HEK293 (cell line): Measurements from ENCODE around the gene NAXE.

ENCODE experiments used
- CTCF ChIA-PET: fragments of 350-600 bp; formaldehyde crosslinking; extraction: SDS; loops from one replicate; lab custom pipeline; 2021; ENCODE audit warnings: antibody characterized with exemption; lab: Yijun Ruan, JAX
- POLR2A ChIA-PET: fragments of 300-600 bp; formaldehyde crosslinking; extraction: SDS; loops from one replicate; lab custom pipeline; 2020; ENCODE audit warnings: antibody characterized with exemption, inconsistent platforms; lab: Yijun Ruan, JAX
- H3K27ac ChIP-seq: fragments of 200-500 bp; sonication (Bioruptor generic); 2 replicates; pipeline ENCODE4 v1.5.1; 2014; ENCODE audit warnings: low read depth, low read length, control low read depth, inconsistent platforms; ENCODE audit errors: extremely low read depth
- H3K36me3 ChIP-seq, 2 experiments: fragments of 200-500 bp in 1 of 2; sonication (Bioruptor generic) in 1 of 2; 1 replicate in 1 of 2; 2 replicates in 1 of 2; pipeline ENCODE4 v1.5.1; 2014 to 2017; ENCODE audit warnings: inconsistent platforms in 2 of 2, low read length in 2 of 2; ENCODE audit not compliant: control insufficient read depth in 2 of 2, insufficient read depth in 1 of 2
- H3K4me1 ChIP-seq: fragments of 200-500 bp; sonication (Bioruptor generic); 2 replicates; pipeline ENCODE4 v1.5.1; 2014; ENCODE audit warnings: mild to moderate bottlenecking, low read length, inconsistent platforms; ENCODE audit not compliant: control insufficient read depth, insufficient read depth
- H3K4me3 ChIP-seq: 2 replicates; pipeline ENCODE4 v1.5.1; 2011; ENCODE audit warnings: low read depth, mild to moderate bottlenecking, control low read depth, low read length, moderate library complexity
- H3K9me3 ChIP-seq: fragments of 200-500 bp; sonication (Bioruptor generic); 2 replicates; pipeline ENCODE4 v1.5.1; 2014; ENCODE audit warnings: low read depth, low read length, inconsistent platforms; ENCODE audit not compliant: control insufficient read depth, insufficient read depth
- KLF9 ChIP-seq: fragments of 450-650 bp; formaldehyde crosslinking; IDR thresholded peaks from 2 replicates; pipeline ENCODE4 v1.5.1; 2016; ENCODE audit warnings: missing biosample characterization, missing genetic modification characterization, low read depth
- RBAK ChIP-seq: fragments of 450-650 bp; formaldehyde crosslinking; IDR thresholded peaks from 2 replicates; pipeline ENCODE4 v1.5.1; 2016; ENCODE audit warnings: missing biosample characterization, missing genetic modification characterization
- REPIN1 ChIP-seq: fragments of 450-650 bp; formaldehyde crosslinking; IDR thresholded peaks from 2 replicates; pipeline ENCODE4 v1.5.1; 2017; ENCODE audit warnings: missing biosample characterization, missing genetic modification characterization, low read depth
- ZNF132 ChIP-seq: fragments of 450-650 bp; formaldehyde crosslinking; IDR thresholded peaks from 2 replicates; pipeline ENCODE4 v1.5.1; 2017; ENCODE audit warnings: missing biosample characterization, missing genetic modification characterization, borderline replicate concordance
- ZNF518A ChIP-seq: fragments of 450-650 bp; formaldehyde crosslinking; conservative IDR thresholded peaks from 2 replicates; pipeline ENCODE4 v1.5.1; 2016; ENCODE audit warnings: low read depth, missing biosample characterization, missing genetic modification characterization
- ZNF658 ChIP-seq: fragments of 450-650 bp; formaldehyde crosslinking; IDR thresholded peaks from 2 replicates; pipeline ENCODE4; 2016; ENCODE audit warnings: missing biosample characterization, missing genetic modification characterization
- ZNF843 ChIP-seq: fragments of 450-650 bp; formaldehyde crosslinking; IDR thresholded peaks from 2 replicates; pipeline ENCODE4 v1.5.1; 2016; ENCODE audit warnings: missing biosample characterization, missing genetic modification characterization
- TF ChIP-seq, protein P1 (sequence below): fragments of 450-650 bp; formaldehyde crosslinking; IDR thresholded peaks from 2 replicates; pipeline ENCODE4 v1.5.1; 2016; ENCODE audit warnings: missing biosample characterization, missing genetic modification characterization, borderline replicate concordance
- TF ChIP-seq, protein P2 (sequence below): fragments of 450-650 bp; formaldehyde crosslinking; IDR thresholded peaks from 2 replicates; pipeline ENCODE4 v1.5.1; 2017; ENCODE audit warnings: missing biosample characterization, missing genetic modification characterization
- TF ChIP-seq, protein P3 (sequence below): fragments of 450-650 bp; formaldehyde crosslinking; IDR thresholded peaks from 2 replicates; pipeline ENCODE4 v1.5.1; 2016; ENCODE audit warnings: missing biosample characterization, missing genetic modification characterization, borderline replicate concordance

Gene NAXE

GRCh38 chr1:156590326-156591180 is 1.0 kb upstream of the NAXE start (continued):
- TF ChIP-seq ZNF518A (tag by site-specific recombination) (no peak), KLF9 (tag by site-specific recombination) (no peak)
- TF ChIP-seq, protein P1, sequence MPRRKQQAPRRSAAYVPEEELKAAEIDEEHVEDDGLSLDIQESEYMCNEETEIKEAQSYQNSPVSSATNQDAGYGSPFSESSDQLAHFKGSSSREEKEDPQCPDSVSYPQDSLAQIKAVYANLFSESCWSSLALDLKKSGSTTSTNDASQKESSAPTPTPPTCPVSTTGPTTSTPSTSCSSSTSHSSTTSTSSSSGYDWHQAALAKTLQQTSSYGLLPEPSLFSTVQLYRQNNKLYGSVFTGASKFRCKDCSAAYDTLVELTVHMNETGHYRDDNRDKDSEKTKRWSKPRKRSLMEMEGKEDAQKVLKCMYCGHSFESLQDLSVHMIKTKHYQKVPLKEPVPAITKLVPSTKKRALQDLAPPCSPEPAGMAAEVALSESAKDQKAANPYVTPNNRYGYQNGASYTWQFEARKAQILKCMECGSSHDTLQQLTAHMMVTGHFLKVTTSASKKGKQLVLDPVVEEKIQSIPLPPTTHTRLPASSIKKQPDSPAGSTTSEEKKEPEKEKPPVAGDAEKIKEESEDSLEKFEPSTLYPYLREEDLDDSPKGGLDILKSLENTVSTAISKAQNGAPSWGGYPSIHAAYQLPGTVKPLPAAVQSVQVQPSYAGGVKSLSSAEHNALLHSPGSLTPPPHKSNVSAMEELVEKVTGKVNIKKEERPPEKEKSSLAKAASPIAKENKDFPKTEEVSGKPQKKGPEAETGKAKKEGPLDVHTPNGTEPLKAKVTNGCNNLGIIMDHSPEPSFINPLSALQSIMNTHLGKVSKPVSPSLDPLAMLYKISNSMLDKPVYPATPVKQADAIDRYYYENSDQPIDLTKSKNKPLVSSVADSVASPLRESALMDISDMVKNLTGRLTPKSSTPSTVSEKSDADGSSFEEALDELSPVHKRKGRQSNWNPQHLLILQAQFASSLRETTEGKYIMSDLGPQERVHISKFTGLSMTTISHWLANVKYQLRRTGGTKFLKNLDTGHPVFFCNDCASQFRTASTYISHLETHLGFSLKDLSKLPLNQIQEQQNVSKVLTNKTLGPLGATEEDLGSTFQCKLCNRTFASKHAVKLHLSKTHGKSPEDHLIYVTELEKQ (tag by site-specific recombination) = no peak
- TF ChIP-seq, all 188 proteins: peak for 0

DNA sequence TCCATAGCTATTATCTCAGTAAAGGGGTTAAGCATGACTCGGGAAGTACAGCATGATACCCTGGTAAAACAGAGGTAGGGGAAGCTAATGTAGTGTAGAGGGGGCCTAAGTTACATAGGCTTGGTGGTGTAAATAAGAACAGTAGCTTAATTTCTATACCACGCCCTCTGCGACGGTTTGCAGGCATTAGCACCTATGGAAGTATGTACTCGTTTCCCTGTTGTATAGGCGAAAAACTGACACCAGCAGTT is 470 bp upstream of the NAXE start:
- no peaks in the 10 kb centered on the region for H3K4me1 ChIP-seq
- POLR2A ChIA-PET = interaction anchor here (0.9 to 2.1 kb wide), 10 partner anchors 9 to 139 kb away, joined by 3 to 17 read pairs (median 6); partner anchors contain the start of genes GPATCH4 and MEF2D
- TF ChIP-seq, protein P2, sequence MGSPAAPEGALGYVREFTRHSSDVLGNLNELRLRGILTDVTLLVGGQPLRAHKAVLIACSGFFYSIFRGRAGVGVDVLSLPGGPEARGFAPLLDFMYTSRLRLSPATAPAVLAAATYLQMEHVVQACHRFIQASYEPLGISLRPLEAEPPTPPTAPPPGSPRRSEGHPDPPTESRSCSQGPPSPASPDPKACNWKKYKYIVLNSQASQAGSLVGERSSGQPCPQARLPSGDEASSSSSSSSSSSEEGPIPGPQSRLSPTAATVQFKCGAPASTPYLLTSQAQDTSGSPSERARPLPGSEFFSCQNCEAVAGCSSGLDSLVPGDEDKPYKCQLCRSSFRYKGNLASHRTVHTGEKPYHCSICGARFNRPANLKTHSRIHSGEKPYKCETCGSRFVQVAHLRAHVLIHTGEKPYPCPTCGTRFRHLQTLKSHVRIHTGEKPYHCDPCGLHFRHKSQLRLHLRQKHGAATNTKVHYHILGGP = no peak
- no peak for TF ChIP-seq ZNF843 (tag by site-specific recombination)
- TF ChIP-seq ZNF518A (tag by site-specific recombination) = no peak
- TF ChIP-seq ZNF132 (tag by site-specific recombination) = no peak
- no peak for TF ChIP-seq ZNF658 (tag by site-specific recombination)
- TF ChIP-seq REPIN1 (tag by site-specific recombination) = no peak
- TF ChIP-seq RBAK (tag by site-specific recombination) = no peak
- TF ChIP-seq, protein P3, sequence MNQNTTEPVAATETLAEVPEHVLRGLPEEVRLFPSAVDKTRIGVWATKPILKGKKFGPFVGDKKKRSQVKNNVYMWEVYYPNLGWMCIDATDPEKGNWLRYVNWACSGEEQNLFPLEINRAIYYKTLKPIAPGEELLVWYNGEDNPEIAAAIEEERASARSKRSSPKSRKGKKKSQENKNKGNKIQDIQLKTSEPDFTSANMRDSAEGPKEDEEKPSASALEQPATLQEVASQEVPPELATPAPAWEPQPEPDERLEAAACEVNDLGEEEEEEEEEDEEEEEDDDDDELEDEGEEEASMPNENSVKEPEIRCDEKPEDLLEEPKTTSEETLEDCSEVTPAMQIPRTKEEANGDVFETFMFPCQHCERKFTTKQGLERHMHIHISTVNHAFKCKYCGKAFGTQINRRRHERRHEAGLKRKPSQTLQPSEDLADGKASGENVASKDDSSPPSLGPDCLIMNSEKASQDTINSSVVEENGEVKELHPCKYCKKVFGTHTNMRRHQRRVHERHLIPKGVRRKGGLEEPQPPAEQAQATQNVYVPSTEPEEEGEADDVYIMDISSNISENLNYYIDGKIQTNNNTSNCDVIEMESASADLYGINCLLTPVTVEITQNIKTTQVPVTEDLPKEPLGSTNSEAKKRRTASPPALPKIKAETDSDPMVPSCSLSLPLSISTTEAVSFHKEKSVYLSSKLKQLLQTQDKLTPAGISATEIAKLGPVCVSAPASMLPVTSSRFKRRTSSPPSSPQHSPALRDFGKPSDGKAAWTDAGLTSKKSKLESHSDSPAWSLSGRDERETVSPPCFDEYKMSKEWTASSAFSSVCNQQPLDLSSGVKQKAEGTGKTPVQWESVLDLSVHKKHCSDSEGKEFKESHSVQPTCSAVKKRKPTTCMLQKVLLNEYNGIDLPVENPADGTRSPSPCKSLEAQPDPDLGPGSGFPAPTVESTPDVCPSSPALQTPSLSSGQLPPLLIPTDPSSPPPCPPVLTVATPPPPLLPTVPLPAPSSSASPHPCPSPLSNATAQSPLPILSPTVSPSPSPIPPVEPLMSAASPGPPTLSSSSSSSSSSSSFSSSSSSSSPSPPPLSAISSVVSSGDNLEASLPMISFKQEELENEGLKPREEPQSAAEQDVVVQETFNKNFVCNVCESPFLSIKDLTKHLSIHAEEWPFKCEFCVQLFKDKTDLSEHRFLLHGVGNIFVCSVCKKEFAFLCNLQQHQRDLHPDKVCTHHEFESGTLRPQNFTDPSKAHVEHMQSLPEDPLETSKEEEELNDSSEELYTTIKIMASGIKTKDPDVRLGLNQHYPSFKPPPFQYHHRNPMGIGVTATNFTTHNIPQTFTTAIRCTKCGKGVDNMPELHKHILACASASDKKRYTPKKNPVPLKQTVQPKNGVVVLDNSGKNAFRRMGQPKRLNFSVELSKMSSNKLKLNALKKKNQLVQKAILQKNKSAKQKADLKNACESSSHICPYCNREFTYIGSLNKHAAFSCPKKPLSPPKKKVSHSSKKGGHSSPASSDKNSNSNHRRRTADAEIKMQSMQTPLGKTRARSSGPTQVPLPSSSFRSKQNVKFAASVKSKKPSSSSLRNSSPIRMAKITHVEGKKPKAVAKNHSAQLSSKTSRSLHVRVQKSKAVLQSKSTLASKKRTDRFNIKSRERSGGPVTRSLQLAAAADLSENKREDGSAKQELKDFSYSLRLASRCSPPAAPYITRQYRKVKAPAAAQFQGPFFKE = no peak

More for the DNA sequence above, 470 bp upstream of the NAXE start:
- Histone ChIP-seq H3K4me3 (peak overlapping the region; percentile 85), H3K9me3 (no peaks in the 10 kb centered on the region), H3K27ac (peak overlapping the region; percentile 83), H3K36me3 (peaks cover 0 to 38% of the 10 kb centered on the region in 2 experiments; a peak in 1 of 3 replicates)
- CTCF ChIA-PET = interaction anchor here (0.6 to 2.2 kb wide), 15 partner anchors 8 to 235 kb away, joined by 3 to 13 read pairs (median 4); partner anchors contain the start of genes GPATCH4 and HAPLN2
